Right lobe of liver (tissue), 6 donors: ENCODE data around the gene MUSTN1. TPM values are rescaled to one million over a fixed set of nuclear protein-coding genes. Genes with fewer than 3 reads are reported as not detected.
A peak's percentile ranks its signal among the peaks of the same experiment; 100 is the strongest.

Source experiments
- ATAC-seq, 4 donors: fragments of 200-7000 bp; cut with Tn5 transposase; one replicate each; pipeline ENCODE4 v1.9.1; 2020; ENCODE audit warnings: mild to moderate bottlenecking in 4 of 4, moderate library complexity in 4 of 4
- DNase-seq, 3 donors: peaks; one replicate each; pipeline ENCODE4 v3.0.0-alpha.2; 2020
- H3K27ac ChIP-seq, 3 donors: fragments of 200-600 bp; one replicate each; pipeline ENCODE4 v1.8.0; 2022
- H3K27me3 ChIP-seq, 2 donors: fragments of 200-600 bp; one replicate each; pipeline ENCODE4 v1.8.0; 2022
- H3K36me3 ChIP-seq, 4 donors: fragments of 200-600 bp; sonication (generic) in 1 of 4; one replicate each; pipeline versions ENCODE4 v1.5.1 to v1.8.0; 2017 to 2022; ENCODE audit warnings: control low read depth in 1 of 4
- H3K4me1 ChIP-seq, 4 donors: fragments of 200-600 bp; sonication (generic) in 1 of 4; one replicate each; pipeline versions ENCODE4 v1.5.1 to v1.8.0; 2017 to 2022; ENCODE audit warnings: control low read depth in 1 of 4
- H3K4me3 ChIP-seq, 3 donors: fragments of 200-600 bp; one replicate each; pipeline ENCODE4 v1.8.0; 2022
- H3K9me3 ChIP-seq, 4 donors: fragments of 200-600 bp; sonication (generic) in 1 of 4; one replicate each; pipeline versions ENCODE4 v1.5.1 to v1.8.0; 2017 to 2022; ENCODE audit warnings: control low read depth in 1 of 4
- POLR2A ChIP-seq: fragments of 450-650 bp; IDR thresholded peaks from one replicate; pipeline ENCODE4 v1.6.1; 2017; ENCODE audit warnings: antibody characterized with exemption, mild to moderate bottlenecking
- WGBS: methylation state at CpG from one replicate; pipeline ENCODE4 v1.1.6; 2018; ENCODE audit warnings: low coverage, low lambda C conversion rate; ENCODE audit not compliant: insufficient coverage; ENCODE audit errors: missing lambda C conversion rate; 5-methylcytosine and 5-hydroxymethylcytosine counted together
- intact Hi-C, 2 donors: fragments of 100-400 bp; cut with DNase I; formaldehyde crosslinking; loops; one replicate each; pipeline versions ENCODE4 v1.11.2 to v1.14.1; 2022
- total RNA-seq, 6 experiments: library from RNA; depleted of rRNA in 2 of 6; stranded (reverse); fragments of >200 nt in 2 of 6; fragmentation: NEBNext Ultra II Directional in 3 of 6; extraction: Animal tissue kit (Norgen Biotek cat#: 25700) in 3 of 6; gene quantifications; one replicate each; pipeline versions ENCODE4 v1.1.0 to v1.2.4, GENCODE V29; 2016 to 2023
- TF ChIP-seq, protein P1 (sequence below), 4 donors: fragments of 200-600 bp in 3 of 4; fragments of 450-650 bp in 1 of 4; IDR thresholded peaks; one replicate each; pipeline versions ENCODE4 v1.5.1 to v1.8.0; 2016 to 2022; ENCODE audit warnings: antibody characterized with exemption in 4 of 4, mild to moderate bottlenecking in 2 of 4
- donor health status: DM: no; HTN: yes; CAD: no.
- donor health status: DM: no; HTN: no; CAD: no.
- donor health status: DM: no; HTN: no; CAD: no.
- donor health status: DM: no; HTN: yes; CAD: no.
- donor health status: DM: no; HTN: yes; CAD: no.

MUSTN1 gene
- total RNA-seq, 6 experiments from 2014 or later, result 0.59 to 9.9 (median 5.7) TPM; not detected in 2

DNA sequence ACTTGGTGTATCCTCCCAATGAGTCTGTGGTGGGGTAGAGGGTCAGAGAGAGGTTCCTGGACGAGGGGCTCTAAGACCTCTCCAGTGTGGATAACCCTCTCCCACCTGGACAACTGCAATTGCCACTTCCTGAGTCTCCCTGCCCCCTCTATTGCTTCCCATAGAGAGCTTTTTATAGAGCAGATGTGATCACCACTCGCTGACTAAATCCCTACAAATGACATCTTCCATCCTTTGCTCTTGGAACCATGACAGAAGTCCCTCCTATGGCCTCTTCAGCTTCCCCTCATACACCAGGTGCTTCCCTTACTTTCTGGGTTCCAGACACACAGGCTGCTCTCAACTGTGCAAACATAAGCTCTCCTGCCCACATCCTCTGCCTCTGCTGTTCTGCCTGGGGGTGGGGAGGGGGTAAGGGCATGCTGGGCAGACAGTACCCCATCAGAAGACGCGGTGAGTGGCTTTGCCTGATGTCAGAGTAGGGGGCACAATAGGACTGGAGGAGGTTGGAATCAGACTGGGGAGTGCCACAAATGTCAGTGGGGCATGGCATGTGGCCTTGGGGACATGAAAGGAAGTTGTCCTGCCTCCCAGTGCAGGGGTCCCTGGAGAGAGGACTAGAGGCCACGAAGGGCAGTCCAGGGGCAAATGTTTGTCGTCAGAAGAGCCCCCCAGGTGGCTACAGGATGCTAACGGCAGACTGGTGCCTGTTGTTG is 25.0 kb downstream of the MUSTN1 start:
- no peaks in the 10 kb centered on the region for H3K9me3 ChIP-seq
- TF ChIP-seq POLR2A, result peak; percentile 41
- TF ChIP-seq, protein P1, sequence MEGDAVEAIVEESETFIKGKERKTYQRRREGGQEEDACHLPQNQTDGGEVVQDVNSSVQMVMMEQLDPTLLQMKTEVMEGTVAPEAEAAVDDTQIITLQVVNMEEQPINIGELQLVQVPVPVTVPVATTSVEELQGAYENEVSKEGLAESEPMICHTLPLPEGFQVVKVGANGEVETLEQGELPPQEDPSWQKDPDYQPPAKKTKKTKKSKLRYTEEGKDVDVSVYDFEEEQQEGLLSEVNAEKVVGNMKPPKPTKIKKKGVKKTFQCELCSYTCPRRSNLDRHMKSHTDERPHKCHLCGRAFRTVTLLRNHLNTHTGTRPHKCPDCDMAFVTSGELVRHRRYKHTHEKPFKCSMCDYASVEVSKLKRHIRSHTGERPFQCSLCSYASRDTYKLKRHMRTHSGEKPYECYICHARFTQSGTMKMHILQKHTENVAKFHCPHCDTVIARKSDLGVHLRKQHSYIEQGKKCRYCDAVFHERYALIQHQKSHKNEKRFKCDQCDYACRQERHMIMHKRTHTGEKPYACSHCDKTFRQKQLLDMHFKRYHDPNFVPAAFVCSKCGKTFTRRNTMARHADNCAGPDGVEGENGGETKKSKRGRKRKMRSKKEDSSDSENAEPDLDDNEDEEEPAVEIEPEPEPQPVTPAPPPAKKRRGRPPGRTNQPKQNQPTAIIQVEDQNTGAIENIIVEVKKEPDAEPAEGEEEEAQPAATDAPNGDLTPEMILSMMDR (IDR thresholded peaks at IDR 0.05), result peak in 1 of 4 donors; percentile 2
- peaks cover 3 to 47% (median 25%) of the 10 kb centered on the region in 4 donors for H3K36me3 ChIP-seq
- DNase-seq, result no peak
- peaks cover 0 to 35% (median 13%) of the 10 kb centered on the region in 4 donors for H3K4me1 ChIP-seq
- no peak overlapping the region for H3K27ac ChIP-seq
- 48% methylated on average over 4 of the region's 7 CpGs for WGBS
- no peak overlapping the region for H3K4me3 ChIP-seq
- no peaks in the 10 kb centered on the region for H3K27me3 ChIP-seq
- peak in 2 of 4 donors; percentile 0 to 1 for ATAC-seq
- intact Hi-C loops, result loop anchor here in 1 of 2 donors (10.0 kb wide), 1 partner anchor 65 kb away; no protein-coding TSS in a partner anchor

DNA sequence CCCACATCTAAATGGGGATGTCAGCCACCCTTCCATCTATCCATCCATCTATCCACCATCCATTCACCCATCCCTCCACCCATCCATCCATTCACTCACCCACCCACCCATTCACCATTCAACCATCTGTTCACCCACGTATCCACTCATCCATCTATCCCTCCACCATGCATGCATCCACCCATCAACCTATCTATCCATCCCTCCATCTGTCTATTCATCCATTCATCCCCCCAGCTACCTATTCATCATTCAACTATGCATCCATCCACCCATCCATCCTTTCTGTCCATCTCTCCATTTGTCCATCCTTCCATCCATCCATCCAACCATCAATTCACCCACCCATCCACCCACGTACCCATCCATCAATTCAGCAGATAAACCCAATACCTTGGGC is 25.7 kb downstream of the MUSTN1 start:
- Histone ChIP-seq H3K4me3 (no peak overlapping the region), H3K27ac (no peak overlapping the region), H3K4me1 (peaks cover 0 to 29% (median 11%) of the 10 kb centered on the region in 4 donors), H3K9me3 (no peaks in the 10 kb centered on the region), H3K36me3 (peaks cover 10 to 53% (median 26%) of the 10 kb centered on the region in 4 donors), H3K27me3 (no peaks in the 10 kb centered on the region)
- TF ChIP-seq, protein P1 (IDR thresholded peaks at IDR 0.05), result peak in 1 of 4 donors; percentile 5
- no peak for TF ChIP-seq POLR2A
- ATAC-seq (no peak), DNase-seq (no peak)
- WGBS, result 86% methylated on average over 2 of the region's 2 CpGs
- intact Hi-C loops, result loop anchor here in 1 of 2 donors (10.0 kb wide), 1 partner anchor 64 kb away; no protein-coding TSS in a partner anchor

DNA sequence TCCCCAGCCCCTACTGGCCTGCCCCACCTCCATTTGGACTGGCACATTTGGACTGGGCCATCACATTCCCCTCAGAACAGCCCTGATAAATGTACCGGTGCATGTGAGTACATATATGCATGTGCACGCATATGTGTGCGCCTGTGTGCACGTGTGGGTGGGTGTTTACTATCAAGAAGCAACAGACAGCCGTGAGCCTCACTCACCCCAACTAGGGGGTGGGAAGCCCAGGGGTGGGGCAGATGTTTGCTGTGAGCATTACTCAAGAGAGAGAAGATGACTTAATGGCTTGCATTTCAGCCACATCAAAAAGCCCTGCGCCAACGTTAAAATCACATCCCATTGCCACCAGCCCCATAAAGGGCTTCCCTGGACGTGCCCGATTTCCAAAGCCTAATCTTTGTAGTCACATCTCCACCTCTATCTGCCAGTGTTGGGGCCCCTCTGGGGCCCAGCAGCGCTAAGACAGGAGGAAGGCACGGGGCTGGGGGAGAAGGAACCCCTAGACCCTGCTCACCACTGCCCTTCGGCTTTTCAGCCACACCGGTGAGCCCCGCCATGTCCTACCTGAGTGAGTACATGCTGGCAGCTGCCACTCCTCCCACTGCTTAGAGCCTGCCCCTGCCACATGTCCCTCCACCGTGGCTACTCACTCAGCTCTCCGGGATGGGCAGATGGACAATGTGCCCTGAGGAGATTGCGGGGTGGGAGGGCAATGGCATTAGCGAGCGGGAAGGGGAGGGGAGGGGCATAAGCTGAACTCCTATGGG is 29.4 kb downstream of the MUSTN1 start:
- Histone ChIP-seq H3K9me3 (no peaks in the 10 kb centered on the region), H3K4me3 (no peak overlapping the region), H3K27ac (no peak overlapping the region), H3K27me3 (no peaks in the 10 kb centered on the region), H3K4me1 (no peaks in the 10 kb centered on the region), H3K36me3 (peaks cover 10 to 86% (median 47%) of the 10 kb centered on the region in 4 donors)
- intact Hi-C loops, result loop anchor here in 1 of 2 donors (10.0 kb wide), 1 partner anchor 61 kb away; no protein-coding TSS in a partner anchor
- DNase-seq, result no peak
- TF ChIP-seq, protein P1 (IDR thresholded peaks at IDR 0.05), result no peak
- no peak for TF ChIP-seq POLR2A
- ATAC-seq, result peak in 1 of 4 donors; percentile 4
- 45% methylated on average over 8 of the region's 19 CpGs for WGBS

DNA sequence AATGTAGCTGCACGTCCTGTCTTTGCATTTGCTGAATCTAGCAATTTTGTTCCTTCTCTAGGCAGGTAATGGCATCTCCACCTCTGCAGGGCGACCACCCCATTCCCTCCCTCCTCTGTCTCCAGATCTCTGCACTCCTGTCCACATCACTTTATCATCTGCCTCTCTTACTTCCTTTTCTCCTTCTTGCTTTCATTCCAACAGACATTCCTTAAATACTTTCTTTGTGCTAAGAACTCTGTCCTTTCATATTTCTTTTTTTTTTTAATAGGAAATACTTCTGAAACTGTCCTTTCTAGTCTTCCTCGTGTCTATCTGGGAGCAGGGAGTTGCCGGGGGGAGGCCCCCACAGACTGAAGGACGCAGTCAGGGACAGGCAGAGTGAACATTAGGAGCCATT is 33.0 kb downstream of the MUSTN1 start:
- ATAC-seq (no peak), DNase-seq (no peak)
- no peaks in the 10 kb centered on the region for H3K27me3 ChIP-seq
- WGBS, result 71% methylated on average over 5 of the region's 5 CpGs
- no peak overlapping the region for H3K27ac ChIP-seq
- H3K9me3 ChIP-seq, result no peaks in the 10 kb centered on the region
- no peak for TF ChIP-seq POLR2A
- TF ChIP-seq, protein P1 (IDR thresholded peaks at IDR 0.05), result no peak
- peaks cover 0 to 34% (median 12%) of the 10 kb centered on the region in 4 donors for H3K4me1 ChIP-seq
- H3K36me3 ChIP-seq, result peaks cover 10 to 99% (median 57%) of the 10 kb centered on the region in 4 donors
- intact Hi-C loops, result loop anchor here in 1 of 2 donors (10.0 kb wide), 1 partner anchor 57 kb away; no protein-coding TSS in a partner anchor
- no peak overlapping the region for H3K4me3 ChIP-seq
